Right kidney (tissue), 9 donors: ENCODE results near the gene ATG16L1.
A peak's percentile ranks its signal among the peaks of the same experiment; 100 is the strongest.

Experiments
- DNase-seq: peaks from one replicate; pipeline ENCODE4 v3.0.0-alpha.2; 2016
- long read RNA-seq, 8 donors: transcript quantifications; one replicate each; lab custom pipeline, GENCODE V29; 2026

The ATG16L1 gene
- long read RNA-seq, donor 1, partial matches to known transcripts: 0 of 1 reads
- long read RNA-seq, donor 1, other reads (novel, unspliced or antisense): 0 of 1 reads
- long read RNA-seq, donor 2, partial matches to known transcripts: 0 of 1 reads
- long read RNA-seq, donor 2, other reads (novel, unspliced or antisense): 0 of 1 reads
- long read RNA-seq, donor 3, partial matches to known transcripts: 0 of 2 reads
- long read RNA-seq, donor 3, other reads (novel, unspliced or antisense): 0 of 2 reads
- long read RNA-seq, donor 4, partial matches to known transcripts: 0 of 4 reads
- long read RNA-seq, donor 4, other reads (novel, unspliced or antisense): 0 of 4 reads
- long read RNA-seq, donor 5, partial matches to known transcripts: 0 of 1 reads
- long read RNA-seq, donor 5, other reads (novel, unspliced or antisense): 0 of 1 reads
- long read RNA-seq, donor 6, partial matches to known transcripts: 6 of 8 reads
- long read RNA-seq, donor 6, other reads (novel, unspliced or antisense): 0 of 8 reads
- long read RNA-seq, donor 7, partial matches to known transcripts: 0 of 4 reads
- long read RNA-seq, donor 7, other reads (novel, unspliced or antisense): 0 of 4 reads
- long read RNA-seq, donor 8, partial matches to known transcripts: 0 of 2 reads
- long read RNA-seq, donor 8, other reads (novel, unspliced or antisense): 0 of 2 reads

DNA sequence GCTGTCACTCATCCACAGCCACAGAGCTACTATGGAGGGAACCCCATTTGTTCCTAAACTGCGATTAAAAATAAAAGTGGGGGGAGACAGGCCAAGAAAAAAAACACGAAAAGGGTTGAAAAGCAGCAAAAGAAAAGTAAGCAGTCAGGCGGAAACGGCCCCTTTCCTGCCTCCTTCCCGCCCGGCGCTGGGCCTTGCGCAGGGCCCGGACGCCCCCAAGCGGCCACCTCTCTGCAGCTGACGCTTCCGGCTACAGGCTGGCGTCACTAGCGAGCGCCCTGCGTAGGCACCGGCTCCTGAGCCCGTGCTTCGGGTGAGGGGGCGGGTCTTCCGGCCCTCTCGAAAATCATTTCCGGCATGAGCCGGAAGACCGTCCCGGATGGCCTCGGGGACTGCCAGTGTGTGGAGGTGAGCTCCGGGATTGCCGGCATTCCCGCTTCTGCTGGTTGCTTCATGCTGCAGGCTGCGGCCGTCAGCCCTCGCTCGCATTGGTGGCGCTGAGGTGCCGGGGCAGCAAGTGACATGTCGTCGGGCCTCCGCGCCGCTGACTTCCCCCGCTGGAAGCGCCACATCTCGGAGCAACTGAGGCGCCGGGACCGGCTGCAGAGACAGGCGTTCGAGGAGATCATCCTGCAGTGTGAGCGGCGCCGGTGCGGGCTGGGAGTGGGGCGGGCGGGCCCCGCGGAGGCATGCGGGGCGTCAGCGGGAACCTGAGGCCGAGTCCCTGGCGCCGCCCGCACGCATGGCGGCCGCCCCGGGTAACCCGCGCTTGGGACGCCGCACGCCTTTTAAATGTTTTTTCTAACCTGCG is at the start of gene ATG16L1:
Gene ATG16L1, plus strand, starts transcription at position 368 of the 811 bp plus-strand sequence. Its CDS starts 155 bp downstream, at position 523.
- DNase-seq: peak; percentile 88

DNA sequence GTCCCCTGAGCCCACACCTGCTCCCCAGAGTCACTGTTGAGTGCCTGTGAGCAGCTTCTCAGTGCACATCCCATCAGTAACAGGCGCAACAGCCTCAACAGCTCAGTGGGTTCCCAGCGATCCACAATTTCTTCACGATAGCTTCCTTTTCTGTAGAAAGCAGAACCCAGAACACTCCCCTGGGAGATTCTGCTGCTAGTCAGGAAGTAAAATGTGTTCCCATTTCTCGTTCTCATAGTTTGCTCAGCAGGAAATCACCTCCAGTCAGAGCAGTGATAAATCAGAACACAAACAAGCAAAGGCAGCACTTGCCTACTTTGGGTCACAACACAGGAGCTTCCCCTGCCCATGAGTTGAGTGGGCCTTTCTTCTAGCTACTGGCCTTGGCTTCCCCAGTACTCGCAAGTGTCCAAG is 48.9 kb upstream of the ATG16L1 start:
- no peak for DNase-seq

DNA sequence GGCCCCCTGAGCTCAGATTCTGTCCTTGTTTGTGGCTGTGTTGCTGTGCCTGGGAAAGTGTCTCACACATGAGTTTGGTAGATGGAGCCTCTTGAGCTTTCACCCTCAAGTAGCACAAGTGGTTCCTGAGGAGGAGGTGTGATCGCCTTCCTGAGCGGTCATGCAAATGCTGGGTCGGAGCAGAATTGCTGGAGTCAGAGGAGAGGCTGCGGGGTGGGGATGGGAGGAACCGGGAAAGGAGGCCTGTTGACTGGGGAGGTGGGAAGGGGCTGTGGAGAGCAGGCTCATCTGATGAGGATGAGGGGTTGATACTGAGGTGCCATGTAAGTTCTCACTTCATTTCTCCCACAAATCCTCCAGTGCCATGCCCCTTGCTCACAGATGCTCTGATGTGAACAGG is 48.4 kb upstream of the ATG16L1 start:
- no peak for DNase-seq

DNA sequence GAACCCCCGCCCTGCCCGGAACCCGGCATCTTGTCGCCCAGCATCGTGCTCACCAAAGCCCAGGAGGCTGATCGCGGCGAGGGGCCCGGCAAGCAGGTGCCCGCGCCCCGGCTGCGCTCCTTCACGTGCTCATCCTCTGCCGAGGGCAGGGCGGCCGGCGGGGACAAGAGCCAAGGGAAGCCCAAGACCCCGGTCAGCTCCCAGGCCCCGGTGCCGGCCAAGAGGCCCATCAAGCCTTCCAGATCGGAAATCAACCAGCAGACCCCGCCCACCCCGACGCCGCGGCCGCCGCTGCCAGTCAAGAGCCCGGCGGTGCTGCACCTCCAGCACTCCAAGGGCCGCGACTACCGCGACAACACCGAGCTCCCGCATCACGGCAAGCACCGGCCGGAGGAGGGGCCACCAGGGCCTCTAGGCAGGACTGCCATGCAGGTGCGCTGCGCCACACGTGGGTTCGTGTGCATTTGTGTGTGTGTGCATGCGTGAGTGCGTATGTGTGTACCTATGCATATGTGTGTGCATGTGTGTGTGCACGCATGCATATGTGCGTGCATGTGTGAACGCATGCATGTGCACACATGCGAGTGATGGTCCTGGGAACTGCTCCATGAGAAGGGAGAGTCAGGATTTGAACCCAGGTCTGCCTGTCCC is 47.1 kb upstream of the ATG16L1 start:
- DNase-seq: no peak

DNA sequence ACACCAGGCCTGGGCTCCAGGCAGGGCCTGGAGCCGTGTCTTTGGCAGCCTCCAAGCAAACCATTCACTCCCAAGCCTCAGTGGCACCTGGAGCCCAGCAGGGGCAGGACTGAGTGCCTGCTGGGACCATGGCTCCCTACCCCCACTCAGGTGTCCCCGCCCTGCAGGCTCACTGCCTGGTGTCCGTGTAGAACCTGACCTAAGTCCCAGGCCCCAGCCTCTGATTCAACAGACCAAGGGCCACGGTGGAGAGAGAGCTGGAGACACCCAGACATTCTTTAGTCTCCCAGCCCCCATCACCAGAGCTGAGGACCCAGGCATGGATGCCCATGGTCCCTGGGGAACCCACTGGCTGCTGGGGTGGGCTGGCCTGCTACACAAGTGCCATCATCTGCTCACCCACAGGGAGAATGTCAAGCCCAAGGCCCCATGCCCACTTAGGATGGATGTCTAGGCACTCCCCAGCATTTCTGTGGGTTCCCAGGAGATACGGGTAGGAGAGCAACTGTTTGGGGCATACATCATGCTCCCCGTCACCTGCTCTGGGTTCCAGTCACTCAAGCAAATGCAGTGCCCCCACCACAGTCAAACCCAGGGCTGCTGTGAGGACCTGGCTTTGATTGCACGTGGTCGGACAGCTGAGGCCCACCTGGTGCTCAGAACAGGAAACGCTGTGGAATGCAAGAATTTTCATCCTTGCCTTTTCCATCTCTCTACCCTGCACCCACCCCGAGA is 42.9 kb upstream of the ATG16L1 start:
- DNase-seq: no peak

DNA sequence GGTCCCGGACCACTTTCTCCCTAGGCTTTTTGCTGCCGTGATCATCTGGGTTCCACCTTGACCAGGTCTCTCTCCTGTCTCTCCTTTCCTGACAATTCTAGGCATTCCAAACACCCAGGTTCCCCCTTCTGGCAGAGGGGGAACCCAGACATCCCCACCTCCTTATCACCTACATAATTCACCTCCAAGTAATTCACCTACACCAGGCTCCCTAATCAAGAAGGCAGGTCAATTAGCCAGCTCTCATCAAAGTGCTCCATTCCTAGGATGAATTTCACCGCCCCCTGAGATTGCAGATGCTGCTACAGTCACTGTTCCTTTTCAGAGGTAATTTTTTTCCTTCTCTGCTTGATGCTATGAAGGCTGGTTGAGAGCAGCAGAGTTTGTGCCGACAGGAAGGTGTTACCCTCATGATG is 42.3 kb upstream of the ATG16L1 start:
- DNase-seq: no peak

DNA sequence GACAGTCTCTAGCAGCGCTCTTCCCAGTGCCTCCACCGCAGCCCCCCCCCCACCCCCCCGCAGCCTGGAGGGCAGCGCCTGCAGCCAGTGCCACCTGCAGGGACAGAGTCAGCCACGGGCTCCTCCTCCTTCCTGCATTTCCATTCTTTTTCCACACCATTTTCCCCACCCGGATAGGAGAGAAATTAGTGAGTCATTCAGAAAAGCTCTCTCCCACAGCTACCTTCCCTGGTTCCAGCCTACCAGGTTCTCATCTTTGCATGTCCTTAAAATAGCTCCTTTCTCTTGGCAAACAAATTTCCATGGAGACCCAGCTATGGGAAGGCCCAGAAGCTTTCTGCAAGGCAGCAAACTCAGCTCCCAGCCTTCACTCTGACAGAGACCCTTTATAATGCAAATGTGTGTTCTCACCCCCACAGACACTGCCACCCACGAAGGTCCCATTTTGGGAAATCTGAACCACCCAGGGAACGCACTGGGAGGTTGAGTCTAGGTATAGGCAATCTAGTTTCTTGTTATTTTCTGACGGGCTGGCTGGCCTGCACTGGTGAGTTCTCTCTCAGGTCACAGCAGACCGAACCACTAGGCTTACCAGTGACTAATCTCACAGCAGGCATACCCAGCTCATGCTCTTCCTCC is 41.8 kb upstream of the ATG16L1 start:
- DNase-seq: no peak

DNA sequence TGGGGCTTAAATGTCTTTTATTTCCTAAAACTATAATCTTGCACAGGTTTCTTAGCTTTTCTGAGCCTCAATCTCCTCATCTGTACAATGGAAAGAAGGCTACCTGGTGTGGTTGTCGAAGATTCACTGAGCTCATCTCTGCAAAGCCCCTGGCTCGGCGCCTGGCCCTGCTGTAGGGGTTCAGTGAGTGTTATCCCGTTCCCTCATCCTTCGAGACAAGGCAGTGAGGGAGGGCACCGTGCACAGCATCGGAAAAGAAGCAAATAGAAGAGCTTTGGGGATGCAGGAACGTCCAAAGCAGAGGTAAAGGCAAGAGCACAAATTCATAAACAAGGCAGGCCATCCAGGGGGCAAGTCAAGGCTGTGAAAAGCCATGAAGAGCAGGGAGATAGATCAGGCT is 41.2 kb upstream of the ATG16L1 start:
- no peak for DNase-seq

DNA sequence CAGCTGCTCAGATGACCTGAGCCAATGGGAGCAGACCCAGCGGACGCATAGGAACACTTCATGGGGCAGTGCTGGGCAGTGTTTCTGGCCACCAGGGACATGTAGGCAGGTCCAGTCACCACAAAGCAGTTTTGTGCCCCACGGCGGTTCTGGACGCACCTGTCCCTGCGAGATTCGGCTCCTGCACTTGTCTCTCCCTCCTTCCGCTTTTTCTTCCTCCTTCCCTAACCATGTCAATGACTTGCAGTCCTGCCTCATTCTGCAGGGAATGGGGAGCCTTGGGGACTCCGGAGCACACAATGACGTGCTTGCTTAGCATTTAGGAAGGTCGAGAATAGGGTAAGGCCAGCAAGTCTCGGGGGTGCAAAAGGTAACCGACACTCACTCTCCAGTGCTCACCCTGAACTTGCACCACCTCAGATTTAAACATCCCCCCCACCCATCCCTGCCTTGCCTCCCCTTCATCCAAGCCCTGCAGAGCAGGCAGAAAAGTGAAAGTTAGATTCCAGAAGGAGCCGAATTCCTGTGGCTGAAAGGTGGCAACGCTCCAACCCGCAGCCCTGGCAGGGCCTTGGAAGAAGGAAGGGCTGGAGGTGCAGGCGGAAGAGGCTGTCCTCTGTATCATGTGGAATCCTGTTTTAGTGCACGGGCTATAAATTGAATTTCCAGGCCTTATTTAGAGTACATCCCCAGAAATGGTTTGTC is 40.5 kb upstream of the ATG16L1 start:
- DNase-seq: no peak

DNA sequence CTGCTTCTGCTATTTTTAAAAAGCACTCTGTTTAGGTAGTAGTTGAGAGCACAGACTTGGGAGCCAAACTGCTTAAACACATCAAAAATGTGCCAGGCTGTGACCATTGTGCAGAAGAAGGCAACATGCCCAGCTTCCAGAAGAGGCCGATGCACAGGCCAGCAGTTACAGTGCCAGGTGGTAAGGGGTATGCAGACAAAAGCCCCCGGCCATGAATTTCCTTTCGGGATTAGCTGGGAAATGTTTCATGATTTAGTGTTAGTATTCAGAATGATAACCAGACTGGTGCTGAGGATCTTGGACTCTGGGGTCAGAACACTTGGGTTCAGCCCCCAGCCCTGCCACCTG is 40.0 kb upstream of the ATG16L1 start:
- DNase-seq: no peak

DNA sequence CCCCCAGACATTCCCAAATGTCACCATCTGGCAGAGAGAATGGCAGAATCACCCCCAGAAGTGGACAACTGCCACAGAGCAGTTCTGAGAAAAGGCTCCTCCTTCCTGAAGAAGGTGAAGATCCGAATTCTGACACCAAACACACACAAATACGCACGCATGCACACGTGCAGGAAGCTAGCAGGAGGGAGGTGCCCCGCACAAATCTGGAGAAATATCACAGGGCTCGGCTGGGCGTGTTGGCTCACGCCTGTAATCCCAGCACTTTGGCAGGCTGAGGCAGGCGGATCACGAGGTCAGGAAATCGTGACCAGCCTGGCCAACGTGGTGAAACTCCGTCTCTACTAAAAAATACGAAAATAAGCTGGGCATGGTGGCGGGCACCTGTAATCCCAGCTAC is 38.5 kb upstream of the ATG16L1 start:
- no peak for DNase-seq

DNA sequence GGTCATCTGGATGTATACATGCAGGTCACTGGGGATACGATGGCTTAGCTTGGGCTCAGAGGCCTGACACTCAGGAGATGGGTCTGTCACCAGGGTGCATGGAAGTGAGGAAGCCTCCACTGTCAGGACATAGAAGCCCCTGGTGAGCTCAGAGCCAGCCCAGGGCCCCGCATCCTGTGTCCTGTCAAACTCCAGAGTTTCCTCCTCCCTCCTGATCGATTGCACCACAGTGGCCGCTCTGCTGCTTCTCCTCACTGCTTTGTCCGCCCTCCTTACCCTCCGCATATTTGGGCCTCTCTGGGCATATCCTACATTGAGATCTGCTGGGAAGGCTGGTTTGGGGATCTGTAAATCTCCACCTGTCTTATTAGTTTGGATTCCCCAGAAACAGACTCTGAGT is 37.5 kb upstream of the ATG16L1 start:
- no peak for DNase-seq

DNA sequence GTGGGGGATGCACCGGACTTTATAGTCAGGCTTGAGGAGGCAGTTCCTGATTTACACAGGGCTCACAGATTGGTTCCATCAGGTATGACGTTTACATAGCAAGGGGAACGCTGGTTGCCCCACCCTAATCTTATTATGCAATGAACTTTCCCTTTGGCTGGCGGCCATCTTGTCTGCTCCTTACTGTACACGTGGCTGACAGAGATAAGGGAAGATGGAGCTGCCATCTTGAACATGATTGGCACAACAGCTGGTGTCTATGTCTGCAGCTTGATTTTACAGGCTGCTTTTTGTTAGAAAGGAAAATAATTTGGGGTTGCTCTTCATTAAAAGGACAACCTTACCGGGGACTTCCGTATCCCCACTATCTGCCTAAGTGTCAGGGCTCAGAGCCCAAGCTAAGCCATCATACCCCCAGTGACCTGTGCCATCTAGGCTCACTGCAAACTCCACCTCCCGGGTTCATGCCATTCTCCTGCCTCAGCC is 33.5 kb upstream of the ATG16L1 start:
- DNase-seq: no peak

DNA sequence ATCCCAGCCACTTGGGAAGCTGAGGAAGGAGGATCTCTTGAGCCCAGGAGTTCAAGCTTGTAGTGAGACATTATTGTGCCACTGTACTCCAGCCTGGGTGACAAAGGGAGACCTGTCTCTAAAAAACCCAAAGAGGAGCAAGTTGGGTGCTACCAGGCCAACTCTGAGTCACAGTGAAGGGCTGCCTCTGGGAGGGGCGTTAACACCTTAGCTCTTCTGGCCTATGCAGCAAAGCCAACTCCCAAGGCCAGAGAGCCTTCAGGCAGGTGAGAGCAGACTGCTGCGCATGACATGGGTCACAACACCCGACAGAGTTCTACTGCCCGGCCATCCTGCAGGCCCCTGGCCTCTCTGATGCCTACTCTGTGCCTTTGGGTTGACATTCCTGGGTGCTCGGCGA is 32.6 kb upstream of the ATG16L1 start:
- DNase-seq: no peak

DNA sequence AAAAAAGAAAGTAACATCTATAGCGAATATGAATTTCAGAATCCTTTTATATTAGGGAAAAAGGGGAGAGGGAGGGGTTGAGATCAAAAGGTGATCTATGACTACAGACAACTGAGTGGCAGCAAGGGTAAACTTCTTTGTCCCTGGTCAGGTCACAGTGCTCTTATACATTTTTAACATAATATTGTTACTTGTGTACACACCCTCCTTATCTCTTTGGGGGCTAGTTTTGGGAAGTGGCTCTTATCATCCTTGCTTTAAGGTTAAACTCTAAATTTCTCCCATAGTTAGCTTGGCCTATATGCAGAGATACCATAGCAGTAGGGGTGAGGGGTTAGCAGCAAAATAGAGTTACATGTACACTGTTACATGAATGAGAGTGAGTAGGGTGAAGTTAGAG is 31.6 kb upstream of the ATG16L1 start:
- no peak for DNase-seq

DNA sequence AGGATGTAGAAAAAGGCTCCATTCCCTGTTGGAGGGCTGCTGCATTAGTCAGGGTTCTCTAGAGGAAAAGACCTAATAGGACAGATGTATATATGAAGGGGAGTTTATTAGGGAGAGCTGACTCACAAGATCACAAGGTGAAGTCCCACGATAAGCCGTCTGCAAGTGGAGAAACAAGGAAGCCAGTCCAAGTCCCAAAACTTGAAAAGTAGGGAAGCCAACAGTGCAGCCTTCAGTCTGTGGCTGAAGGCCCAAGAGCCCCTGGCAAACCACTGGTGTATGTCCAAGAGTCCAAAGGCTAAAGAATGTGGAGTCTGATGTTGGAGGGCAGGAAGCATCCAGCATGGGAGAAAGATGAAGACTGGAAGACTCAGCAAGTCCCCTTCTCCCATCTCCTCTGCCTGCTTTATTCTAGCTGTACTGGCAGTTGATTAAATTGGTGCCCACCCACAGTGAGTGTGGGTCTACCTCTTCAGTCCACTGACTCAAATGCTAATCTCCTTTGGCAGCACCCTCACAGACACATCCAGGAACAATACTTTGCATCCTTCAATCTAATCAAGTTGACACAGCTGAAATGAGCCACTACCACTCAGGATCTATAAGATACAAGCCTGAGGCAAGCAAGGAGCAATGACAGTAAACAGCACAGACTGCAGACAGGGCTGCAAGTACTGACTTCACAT is 30.0 kb upstream of the ATG16L1 start:
- no peak for DNase-seq

DNA sequence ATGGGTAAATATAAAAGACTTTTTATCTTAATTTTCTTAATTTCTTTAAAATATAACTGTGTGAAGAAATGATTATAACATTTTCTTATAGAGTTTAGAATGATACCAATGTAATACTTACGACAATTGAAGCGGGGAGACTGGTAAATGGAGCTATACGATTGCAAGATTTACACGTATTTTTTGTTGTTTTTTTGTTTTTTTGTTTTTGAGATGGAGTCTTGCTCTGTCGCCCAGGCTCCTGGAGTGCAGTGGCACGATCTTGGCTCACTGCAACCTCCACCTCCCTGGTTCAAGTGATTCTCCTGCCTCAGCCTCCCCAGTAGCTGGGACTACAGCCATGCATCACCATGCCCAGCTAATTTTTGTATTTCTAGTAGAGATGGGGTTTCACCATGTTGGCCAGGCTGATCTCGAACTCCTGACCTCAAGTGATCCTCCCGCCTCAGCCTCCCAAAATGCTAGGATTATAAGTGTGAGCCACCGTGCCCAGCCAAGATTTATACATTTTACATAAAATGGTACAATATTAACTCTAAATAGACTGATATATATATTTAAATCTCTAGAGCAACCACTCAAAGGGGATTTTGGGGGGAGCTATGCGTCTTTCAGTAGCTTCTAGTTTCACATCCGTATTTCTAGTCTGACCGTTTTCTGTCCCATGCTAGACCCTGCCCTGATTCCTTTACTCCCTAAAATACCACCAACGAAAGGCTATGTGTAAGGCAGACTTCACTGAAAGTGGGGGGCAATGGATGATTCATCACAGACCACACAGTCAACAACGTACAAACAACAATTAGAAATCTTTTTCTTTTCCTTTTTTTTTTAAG is 28.2 kb upstream of the ATG16L1 start:
- no peak for DNase-seq

DNA sequence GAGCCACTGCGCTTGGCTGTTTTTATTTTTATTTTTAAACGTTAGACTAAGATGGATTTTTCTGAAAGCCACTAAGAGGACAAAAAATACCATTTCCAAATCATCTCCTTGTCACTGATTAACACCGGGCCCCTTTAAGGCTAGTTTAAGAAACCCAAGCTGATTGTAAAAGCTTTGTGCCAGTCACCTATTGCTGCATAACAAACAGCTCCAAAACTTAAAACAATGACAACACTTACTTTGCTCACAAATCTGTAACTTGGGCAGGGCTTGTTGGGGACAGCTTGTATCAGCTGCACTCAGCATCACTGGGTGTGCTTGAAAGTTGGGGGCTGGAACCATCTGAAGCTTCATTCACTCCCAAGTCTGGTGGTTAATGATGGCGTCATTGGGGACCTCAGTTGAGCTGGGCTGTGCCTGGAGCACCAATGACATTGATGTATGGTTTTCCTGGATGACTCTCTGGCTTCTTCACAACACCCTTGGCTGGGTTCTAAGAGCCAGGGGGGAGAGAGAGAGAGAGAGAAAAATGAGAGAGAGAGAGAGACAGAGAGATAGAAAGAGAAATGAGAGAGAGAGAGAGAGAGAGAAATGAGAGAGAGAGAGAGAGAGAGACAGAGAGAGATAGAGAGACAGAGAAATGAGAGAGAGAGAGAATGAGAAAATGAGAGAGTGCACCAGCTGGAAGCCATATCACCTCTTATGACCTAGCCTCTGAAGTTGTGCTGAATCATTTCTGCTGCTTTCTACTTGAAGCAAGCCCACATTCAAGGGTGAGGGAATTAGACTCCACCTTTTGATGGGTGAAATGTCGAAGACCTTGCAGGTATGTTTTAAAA is 26.0 kb upstream of the ATG16L1 start:
- DNase-seq: no peak
